GM10248 (cell line): Measurements from ENCODE around the gene AKNA.

ENCODE experiments used
- CTCF ChIA-PET: fragments of 300-600 bp; sonication (Branson Sonifier 250); formaldehyde crosslinking; extraction: SDS; loops from one replicate; lab custom pipeline; 2021; ENCODE audit warnings: antibody characterized with exemption; lab: Yijun Ruan, JAX
- POLR2A ChIA-PET: fragments of 350-650 bp; sonication (Branson Sonifier 250); formaldehyde crosslinking; extraction: SDS; loops from one replicate; lab custom pipeline; 2020; ENCODE audit warnings: antibody characterized with exemption; lab: Yijun Ruan, JAX
- DNase-seq: peaks from one replicate; pipeline ENCODE4 v3.0.0; 2012; ENCODE audit errors: extremely low spot score
- CTCF ChIP-seq: IDR thresholded peaks from 2 replicates; pipeline ENCODE4 v1.5.1; 2012; ENCODE audit warnings: mild to moderate bottlenecking, low read depth; ENCODE audit errors: extremely low read depth, missing control alignments, control extremely low read depth

Gene AKNA

GRCh38 chr9:114313186-114313585 lies 74.6 kb downstream of the AKNA start:
- ChIA-PET POLR2A (no interaction called here), CTCF (interaction anchor here (1.3 kb wide), 1 partner anchor 22 kb away, joined by 4 read pairs; no protein-coding TSS in a partner anchor)
- TF ChIP-seq CTCF, result no peak
- no peak for DNase-seq

DNA sequence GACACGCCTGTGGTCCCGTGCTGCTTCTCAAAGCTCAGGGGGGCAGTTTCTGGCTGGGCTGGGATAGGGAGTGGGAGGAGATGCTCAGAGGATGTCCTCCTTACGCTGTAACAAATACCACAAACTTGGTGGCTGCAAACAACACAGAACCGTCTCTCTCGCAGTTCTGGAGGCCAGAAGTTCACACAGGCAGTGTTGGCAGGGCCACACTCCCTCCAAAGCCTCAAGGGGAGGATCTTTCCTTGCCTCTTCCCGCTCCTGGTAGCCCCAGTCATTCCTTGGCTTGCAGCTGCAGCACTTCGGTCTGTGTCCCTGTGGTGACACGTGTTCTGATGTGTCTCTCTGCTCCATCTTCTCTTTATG lies 75.3 kb downstream of the AKNA start:
- POLR2A ChIA-PET, result no interaction called here
- DNase-seq, result no peak
- TF ChIP-seq CTCF, result no peak
- CTCF ChIA-PET, result interaction anchor here (0.7 kb wide), 1 partner anchor 22 kb away, joined by 4 read pairs; no protein-coding TSS in a partner anchor

GRCh38 chr9:114311571-114312512 lies 75.9 kb downstream of the AKNA start:
- ChIA-PET POLR2A (no interaction called here), CTCF (interaction anchor here (0.7 kb wide), 1 partner anchor 21 kb away, joined by 4 read pairs; no protein-coding TSS in a partner anchor)
- no peak for DNase-seq
- TF ChIP-seq CTCF, result no peak

DNA sequence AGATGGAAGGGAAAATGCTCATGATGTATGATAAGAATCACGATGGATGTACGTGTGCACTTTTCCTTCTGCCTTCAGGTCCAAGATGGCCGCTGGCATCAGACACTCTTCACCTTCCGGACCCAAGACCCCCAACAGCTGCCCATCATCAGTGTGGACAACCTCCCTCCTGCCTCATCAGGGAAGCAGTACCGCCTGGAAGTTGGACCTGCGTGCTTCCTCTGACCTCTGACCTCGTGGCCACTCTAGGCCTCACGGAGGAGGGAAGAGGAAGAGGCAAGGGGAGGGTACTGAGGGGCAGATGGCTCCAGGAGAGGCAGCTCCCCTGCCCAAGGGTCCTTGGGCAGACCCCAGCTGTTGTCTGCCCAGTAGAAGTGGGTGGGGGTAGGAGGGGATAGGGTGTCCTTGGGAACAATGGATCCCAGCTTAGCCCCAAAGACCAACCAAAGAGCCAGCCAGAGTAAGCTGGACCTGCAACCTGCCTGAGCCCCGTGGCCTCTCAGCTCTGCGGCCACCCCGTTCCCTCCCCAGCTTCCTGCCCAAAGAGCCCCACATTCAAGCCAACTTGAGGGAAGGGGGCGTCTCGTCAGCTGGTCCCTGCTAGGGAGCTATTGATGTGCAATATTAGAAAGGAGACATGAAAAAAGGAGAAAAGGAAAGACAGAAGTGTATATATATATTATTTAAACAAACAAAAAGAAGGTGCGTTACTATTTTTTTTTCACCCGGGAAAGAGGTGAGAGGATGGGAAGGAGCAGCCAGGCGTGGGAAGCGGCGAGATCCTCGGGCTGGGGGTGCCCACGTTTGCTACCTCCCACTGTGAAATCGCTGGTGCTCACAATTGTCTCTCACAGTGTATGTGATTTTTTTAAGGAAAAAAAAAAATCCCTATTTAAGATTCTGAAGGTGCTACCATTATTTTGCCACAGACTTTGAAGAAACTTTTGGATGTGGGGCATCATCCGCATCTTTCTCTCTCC lies 77.0 kb downstream of the AKNA start:
- DNase-seq, result no peak
- ChIA-PET CTCF (interaction anchor here (0.9 to 1.4 kb wide), 2 partner anchors 20 to 229 kb away, joined by 3 read pairs; no protein-coding TSS in a partner anchor), POLR2A (no interaction called here)
- TF ChIP-seq CTCF, result no peak

DNA sequence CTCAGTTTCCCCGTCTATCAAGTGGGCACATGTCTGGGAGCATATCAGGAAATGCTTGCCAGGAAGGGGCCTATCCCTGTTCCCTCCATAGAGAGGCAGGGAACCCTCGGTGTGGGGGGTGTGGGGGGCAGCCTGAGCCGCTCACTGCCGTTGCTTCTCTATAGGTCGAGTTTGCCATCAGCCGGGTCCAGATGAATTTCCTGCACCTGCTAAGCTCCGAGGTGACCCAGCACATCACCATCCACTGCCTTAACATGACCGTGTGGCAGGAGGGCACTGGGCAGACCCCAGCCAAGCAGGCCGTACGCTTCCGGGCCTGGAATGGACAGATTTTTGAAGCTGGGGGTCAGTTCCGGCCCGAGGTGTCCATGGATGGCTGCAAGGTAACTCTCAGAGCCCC lies 78.7 kb downstream of the AKNA start:
- no peak for TF ChIP-seq CTCF
- no peak for DNase-seq
- CTCF ChIA-PET, result interaction anchor here (1.6 to 2.0 kb wide), 2 partner anchors 225 to 227 kb away, joined by 8 to 10 read pairs; no protein-coding TSS in a partner anchor
- POLR2A ChIA-PET, result no interaction called here
